Posterior cingulate gyrus (tissue), 11 donors: ENCODE data around the gene ATOSA.

Experiments
- DNase-seq, 10 donors: peaks; one replicate each; pipeline versions ENCODE4 v3.0.0 to v3.0.0-alpha.2; 2020 to 2021; ENCODE audit warnings: mixed read lengths in 3 of 10
- intact Hi-C: fragments of 100-400 bp; cut with DNase I; formaldehyde crosslinking; loops from one replicate; pipeline ENCODE4 v1.15.1; 2023

ATOSA gene, protein sequence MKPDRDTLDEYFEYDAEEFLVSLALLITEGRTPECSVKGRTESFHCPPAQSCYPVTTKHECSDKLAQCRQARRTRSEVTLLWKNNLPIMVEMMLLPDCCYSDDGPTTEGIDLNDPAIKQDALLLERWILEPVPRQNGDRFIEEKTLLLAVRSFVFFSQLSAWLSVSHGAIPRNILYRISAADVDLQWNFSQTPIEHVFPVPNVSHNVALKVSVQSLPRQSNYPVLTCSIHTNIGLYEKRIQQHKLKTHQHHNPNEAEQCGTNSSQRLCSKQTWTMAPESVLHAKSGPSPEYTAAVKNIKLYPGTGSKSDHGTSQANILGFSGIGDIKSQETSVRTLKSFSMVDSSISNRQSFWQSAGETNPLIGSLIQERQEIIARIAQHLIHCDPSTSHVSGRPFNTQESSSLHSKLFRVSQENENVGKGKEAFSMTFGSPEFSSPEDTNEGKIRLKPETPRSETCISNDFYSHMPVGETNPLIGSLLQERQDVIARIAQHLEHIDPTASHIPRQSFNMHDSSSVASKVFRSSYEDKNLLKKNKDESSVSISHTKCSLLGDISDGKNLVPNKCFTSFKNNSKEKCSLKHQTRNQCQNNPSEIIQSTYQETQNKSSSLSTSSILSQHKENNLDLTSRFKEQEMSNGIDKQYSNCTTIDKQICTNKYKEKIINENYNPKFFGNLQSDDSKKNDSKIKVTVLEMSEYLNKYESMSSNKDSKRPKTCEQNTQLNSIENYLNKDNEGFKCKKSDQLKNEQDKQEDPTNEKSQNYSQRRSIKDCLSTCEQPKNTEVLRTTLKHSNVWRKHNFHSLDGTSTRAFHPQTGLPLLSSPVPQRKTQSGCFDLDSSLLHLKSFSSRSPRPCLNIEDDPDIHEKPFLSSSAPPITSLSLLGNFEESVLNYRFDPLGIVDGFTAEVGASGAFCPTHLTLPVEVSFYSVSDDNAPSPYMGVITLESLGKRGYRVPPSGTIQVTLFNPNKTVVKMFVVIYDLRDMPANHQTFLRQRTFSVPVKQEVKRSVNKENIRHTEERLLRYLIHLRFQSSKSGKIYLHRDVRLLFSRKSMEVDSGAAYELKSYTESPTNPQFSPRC

DNA sequence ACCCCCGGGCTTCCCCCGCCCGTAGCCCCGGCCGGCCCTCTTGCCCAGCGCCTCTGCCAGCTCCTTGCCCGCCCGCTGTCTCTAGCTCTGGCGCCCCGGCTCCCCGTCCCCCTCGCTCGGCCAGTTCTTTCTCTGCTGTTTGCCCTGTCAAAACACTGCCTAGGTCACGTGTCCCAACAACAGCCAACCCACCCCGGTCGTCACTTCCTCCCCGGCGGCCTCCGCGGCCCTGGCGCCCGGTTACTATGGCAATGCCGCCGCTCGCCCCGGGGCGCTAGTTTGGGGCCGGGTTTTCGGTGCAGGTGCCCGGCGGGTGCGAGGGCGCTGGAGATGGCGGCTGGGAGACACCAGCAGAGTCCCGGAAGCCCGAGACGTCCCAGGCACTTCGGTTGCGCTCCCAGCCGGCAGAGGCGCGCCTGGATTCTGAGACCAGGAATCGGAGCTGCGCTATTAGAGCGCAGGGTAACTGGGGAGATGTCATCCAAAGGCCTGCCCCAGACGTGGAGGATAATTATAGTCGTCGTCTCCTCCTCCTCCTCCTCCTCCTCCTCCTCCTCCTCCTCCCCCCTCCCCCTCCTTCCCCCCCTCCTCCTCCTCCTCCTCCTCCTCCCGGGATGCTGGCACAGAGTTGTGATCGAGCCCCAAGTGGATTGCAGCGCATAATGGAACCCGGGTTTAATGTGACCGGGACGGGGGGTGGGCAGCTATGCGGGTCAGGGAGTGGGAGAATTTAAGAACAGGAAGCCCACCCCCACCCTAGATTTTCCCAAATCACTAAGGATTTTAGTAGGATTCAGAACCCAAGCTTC lies at the start of gene ATOSA:
TSS of gene ATOSA (minus strand) at position 157 of the 809 bp plus-strand sequence. CDS start 1,367 bp downstream, outside the sequence.
- DNase-seq = peak; percentile 93 to 99 (median 96)
- intact Hi-C loops = loop anchor here (1.0 to 5.0 kb wide), 3 partner anchors 111 to 422 kb away; partner anchors contain the start of gene MYO5A

DNA sequence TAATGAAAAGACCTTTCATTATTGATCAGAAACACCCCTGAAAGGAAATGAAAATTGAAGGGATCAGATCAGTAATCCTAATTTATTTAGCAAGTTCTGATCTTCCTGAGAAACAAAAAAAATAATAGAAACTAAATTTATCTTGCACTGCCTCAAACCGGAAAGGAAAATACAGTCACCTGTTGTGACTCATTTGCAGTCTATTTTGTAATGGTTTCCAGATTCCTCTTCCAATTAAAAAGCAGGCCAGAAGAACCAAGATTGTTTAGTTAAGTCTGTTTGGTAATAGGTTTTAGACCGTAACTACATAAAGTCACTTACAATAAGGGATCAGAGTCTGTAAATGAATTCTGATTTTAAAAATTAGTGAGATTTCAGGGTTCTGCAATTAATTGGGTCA lies 49.7 kb upstream of the ATOSA start:
- intact Hi-C loops = no loop called here
- no peak for DNase-seq

DNA sequence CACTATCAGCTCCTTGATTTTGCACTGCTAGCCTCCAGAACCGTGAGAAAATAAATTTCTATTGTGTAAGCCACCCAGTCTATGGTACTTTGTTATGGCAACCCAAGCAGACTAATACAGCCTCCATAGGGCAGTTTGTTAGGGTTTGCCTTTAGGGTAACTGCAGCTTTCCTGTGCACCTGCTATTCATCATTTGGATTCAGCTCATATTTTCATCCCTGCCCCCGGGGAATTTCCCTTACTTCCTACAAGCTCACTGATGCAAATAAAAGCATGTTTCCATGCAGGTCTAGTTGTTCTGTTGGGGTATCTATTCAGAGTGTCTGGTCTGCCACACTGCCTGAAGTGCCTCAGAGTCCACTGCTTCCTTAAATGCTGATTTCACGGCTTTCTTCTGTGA lies 48.6 kb upstream of the ATOSA start:
- no peak for DNase-seq

DNA sequence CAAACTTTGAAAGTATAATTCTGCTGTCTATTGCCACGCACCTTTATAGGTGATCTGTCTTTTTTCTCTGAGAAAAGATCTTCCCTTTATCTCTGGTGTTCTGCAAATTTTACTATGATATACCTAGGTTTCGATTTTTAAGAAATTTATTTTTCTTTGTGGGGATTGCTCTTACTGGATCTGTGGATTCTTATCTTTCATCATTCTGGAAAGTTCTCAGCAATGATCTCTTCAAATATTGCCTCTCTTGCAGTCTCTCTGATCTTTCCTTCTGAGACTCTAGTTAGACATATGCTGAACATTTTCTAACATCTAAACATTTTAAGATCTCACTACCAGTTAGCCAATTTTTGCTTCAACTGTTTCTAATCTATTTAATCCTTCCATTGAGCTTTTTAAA lies 47.0 kb upstream of the ATOSA start:
- intact Hi-C loops = no loop called here
- DNase-seq = no peak

More for the DNA sequence above, 48.6 kb upstream of the ATOSA start:
- intact Hi-C loops = no loop called here

DNA sequence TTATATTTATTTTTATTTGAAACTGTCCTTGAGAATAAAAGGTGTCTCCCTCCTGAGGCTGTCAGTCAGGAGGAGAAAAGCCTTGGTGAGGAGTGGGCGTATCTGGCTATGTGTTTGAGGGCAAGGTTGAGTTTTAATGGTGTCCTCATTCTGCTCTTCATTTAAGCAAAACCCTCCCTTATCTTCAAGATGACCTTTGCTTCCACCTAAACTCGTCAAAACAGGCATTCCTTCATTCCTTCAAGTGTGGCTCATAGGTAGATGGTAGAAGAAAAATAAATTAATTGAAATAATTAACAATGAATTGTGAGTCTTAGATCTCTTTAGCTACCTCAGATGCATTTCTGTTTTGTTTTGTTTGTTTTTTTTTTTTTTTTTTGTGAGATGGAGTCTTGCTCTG lies 39.4 kb upstream of the ATOSA start:
- intact Hi-C loops = no loop called here
- no peak for DNase-seq

DNA sequence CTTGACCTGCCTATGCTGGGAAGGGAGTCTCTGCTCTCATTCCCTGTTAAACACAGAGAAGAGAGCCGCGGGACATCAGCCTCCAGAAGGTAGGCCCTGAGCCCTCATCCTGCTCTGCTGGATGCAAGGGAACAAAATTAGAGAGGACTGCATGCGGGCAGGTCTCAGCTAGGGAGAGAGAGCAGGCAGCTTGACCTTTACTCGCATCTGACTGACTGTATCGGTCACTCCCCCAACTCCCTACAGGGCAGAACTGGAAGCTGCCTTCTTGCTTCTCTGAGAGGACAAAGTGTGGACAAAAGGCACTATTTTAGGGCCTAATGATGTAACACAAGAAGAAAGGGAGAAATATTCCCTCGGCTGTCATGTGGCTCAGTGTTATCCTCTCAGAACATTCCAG lies 38.7 kb upstream of the ATOSA start:
- DNase-seq = no peak
- intact Hi-C loops = no loop called here

DNA sequence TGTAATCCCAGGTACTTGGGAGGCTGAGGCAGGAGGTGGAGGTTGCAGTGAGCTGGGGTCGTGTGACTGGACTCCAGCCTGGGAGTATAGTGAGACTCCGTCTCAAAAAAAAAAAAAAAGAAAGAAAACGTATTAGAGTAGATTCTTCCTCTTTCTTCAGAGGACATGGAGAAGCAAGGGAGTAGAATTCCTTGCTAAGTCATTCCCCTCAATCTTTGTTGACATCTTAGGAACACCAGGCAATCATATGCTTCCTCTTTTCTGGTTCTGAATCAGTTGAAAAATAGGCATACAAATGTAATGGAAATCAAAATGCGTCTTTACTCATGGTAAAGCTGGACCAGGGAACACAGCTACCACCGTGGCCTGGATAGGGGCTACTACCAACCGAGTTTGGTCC lies 38.3 kb upstream of the ATOSA start:
- intact Hi-C loops = no loop called here
- no peak for DNase-seq

DNA sequence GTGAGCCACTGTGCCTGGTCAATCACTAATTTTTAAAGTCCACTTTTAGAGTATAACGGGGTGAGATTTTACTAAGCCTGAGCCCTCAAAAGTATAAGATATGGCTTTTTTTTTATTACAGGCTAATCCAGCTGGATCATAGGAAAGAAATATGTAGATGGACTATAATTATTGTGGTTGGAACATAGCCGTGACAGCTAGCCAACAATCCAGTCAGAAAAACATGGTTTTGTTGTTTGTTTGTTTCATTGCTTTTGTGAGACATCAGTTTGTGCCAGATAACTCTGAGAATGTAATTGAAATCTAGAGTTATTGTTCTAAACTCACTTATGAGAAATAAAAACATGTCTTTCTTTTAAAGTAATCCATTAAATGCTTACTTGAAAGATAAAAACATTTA lies 37.3 kb upstream of the ATOSA start:
- intact Hi-C loops = no loop called here
- no peak for DNase-seq

DNA sequence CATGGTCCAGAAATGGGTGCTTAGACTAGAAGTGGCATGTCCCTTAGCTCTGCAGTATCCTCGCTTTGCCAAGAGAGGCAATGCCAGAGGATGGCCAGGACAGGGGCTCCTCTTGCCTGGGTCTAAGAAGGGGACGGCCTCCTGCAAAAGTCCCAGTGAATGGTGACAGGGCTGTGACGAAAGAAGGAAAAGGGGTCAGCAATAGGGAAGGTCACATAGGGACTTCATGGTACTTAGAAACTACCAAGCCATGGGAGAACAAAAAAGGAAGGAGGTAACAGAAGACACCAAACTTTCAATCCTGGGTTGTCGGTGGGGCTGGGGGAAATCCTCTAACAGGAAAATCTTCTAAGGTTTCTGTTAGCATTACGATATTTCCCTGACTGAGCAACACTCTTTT lies 36.2 kb upstream of the ATOSA start:
- no peak for DNase-seq
- intact Hi-C loops = no loop called here

DNA sequence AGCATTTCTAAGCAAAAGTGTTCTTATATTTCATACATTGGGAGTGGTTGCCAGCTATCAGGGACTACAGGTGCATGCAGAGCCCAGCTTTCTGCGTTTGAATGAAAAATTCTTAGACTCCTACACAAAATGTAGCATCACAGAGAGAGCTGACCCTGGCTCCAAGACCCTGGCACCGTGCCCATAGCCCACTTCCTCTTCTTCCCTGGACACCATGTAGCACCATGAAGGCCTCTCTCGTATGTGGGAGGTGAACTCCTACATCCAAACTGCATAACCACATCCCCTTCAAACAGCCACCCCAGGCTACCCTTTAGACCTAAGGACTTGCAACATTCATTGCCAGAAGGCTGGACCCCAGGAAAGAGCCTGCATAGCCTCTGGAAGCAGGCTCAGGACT lies 35.8 kb upstream of the ATOSA start:
- DNase-seq = peak in 1 of 10 donors; percentile 81
- intact Hi-C loops = no loop called here

DNA sequence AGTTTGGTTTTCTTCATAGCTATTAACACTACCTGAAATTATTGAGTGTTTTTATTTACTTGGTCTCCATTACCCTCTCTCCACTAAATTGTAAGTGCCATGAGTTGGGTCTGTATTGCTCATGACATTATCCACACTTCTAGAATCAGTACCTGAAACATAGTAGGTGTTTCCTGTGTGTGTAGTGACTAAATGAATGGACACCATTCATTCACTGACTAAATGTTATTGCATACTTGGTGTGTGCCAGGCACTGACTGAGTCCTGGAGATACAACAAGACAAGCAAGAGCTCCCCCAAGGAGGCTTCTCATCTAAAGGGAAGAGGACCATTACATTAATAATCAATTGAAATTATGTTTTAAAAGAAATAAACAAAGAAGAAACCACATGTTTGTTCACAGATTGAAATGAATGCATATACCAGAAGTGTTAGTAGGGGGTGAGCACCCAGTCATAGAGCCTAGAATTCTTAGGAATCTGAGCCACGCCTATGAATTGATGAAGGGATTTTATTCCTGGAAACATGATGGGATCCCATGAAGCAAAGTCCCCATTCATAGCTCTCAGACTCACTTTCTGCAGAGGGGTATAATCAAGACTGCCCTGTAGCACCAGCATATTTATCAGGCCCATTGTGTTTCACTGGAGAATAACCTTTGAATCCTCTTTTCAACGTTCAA lies 31.7 kb upstream of the ATOSA start:
- no peak for DNase-seq
- intact Hi-C loops = no loop called here

DNA sequence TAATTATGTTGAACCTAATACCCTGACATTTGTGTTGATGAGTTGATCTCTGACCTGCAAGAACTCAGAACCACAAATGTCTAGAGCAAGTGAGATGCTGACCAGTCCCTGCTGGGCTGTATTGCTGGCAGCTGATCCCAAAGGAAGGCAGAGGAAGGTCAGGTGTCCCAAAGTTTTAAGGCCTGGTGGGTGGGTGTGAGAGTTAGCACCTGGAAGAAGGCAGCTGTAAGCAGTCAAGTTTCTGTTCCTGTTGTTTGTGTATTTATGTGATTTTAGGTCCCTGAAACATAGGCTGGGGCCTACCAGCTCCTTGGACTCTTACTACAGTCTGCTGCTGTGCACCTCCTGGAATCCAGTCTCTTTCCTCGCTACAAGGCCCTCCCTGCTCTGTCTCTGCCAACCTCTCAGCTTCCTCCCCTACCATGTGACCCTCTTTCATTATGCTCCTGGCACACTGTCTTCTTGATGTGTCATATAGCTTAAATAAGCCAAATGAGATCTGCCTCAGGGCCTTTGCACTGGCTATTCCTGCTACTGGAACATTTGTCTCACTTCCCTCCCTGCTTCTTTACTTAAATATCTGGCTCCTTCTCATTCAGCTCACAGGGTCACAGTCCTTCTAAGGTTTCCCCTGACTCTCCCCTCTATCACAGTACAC lies 31.0 kb upstream of the ATOSA start:
- intact Hi-C loops = no loop called here
- no peak for DNase-seq

DNA sequence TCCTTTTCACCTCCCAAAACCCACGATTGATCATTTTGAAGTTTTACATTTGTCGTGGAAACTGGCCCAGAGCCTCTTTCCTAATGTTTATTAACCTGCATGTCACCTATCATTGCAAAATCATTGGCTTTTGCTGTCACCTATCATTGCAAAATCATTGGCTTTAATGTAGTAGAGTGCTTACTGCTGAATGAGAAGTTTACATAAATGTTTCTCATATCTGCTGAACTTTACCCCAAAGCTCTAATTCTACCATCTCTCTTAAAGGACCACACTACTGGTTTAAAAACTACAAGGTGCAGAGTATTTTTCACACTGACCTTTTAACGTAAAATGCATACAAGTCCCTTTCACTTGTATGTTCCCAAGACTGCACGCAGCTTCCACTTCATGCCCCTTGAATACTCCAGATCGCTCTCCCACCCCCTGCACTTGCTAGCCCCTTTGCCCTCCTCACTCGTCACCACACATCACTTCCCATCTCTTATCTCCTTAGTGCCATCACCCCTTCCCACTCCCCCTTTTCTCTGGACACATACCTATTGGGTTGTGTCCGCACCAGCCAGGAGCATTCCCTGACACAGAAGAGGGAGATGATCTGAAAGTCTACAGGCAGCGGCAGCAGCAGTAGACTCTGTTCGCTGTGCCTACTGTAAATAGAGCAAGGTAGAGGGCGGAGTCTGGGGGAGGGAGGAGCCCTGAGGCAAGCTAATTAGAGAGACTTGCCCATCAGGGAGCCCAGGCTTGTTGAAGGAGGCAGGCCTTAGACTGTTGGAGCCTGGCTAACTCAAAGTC lies 30.2 kb upstream of the ATOSA start:
- intact Hi-C loops = no loop called here
- DNase-seq = no peak

DNA sequence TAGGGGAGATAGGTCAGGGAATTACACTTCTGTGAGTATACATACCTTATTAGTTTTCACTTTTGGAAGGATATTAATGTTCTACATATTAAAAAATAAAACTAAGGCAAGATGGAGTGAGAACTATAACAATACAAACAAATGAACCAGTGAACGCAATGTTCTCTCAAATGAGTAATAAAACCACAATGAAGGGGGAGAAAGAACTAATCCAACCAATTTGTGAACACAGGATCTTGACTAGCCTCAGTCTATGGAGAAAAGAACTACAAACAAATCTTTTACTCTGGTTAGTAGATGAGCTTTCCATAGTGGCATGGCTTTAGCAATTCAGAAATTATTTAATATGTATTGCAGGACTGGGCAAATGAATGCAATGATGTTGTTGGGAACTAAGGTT lies 26.9 kb upstream of the ATOSA start:
- intact Hi-C loops = no loop called here
- no peak for DNase-seq

DNA sequence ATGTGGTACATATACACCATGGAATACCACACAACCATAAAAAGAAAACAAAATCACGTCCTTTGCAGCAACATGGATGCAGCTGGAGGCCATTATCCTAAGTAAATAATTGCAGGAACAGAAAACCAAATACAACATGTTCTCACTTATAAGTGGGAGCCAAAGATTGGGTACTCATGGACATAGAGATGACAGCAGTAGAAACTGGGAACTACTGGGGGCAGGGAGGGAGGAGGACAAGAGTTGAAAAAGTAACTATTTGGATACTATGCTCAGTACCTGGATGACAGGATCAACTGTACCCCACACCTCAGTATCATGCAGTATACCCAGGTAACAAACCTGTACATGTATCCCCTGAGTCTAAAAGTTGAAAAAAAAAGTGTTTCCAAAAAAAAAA lies 23.2 kb upstream of the ATOSA start:
- intact Hi-C loops = no loop called here

DNA sequence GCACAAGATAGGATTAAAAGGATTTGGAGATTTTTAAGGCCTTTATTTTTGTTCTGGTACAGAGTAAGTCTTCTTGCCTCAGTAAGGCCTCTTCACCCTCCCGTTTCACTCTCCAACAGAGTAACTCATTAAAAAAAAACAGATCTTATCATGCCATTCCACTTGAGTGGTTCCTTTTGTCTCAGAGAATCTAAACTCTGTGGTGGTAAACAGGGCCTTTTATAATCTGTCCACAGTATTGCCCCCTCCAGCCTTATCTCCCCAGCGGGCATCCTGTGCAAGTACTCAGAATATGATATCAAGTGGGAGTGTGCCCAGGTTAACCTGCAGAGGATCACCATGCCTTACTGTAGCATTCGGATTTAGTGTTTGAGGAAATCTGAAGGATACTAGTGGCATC lies 20.3 kb upstream of the ATOSA start:
- intact Hi-C loops = no loop called here
- no peak for DNase-seq

More for the DNA sequence above, 23.2 kb upstream of the ATOSA start:
- DNase-seq = no peak

DNA sequence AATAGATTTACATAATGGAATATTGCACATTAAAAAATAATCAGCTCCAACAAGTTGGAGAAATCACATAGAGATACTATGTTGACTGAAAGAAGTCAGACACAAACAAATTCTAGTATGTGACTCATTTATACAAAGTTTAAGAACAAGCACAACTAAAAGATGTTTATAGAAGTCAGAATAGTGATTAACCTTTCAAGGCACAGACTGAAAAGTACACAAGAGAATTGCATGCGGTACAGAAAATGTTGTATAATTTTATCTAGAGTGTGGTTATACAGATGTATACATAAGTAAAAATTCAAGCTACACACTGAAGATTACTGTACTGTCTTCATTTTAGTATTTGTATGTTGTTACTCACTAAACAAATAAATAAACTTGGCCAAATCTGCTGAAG lies 19.3 kb upstream of the ATOSA start:
- DNase-seq = no peak
- intact Hi-C loops = no loop called here

DNA sequence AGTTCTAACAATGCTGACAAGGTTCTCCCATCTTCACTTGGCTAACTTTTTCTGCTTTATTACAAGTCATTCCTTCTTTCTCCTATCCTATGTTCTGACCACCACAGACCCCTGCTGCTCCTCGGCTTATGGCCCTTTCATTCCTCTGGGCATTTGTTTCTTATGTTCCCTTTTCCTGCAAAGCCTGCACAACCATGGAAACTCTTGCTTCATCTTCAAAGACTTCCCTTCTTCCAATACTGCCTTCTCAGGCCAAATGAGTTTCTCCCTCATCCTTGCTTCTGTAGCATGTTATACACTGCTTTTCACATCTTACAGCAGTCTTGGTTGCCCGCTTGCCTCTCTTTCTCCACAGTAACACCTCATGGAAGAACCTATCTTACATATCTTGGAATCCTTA lies 17.9 kb upstream of the ATOSA start:
- no peak for DNase-seq
- intact Hi-C loops = no loop called here

DNA sequence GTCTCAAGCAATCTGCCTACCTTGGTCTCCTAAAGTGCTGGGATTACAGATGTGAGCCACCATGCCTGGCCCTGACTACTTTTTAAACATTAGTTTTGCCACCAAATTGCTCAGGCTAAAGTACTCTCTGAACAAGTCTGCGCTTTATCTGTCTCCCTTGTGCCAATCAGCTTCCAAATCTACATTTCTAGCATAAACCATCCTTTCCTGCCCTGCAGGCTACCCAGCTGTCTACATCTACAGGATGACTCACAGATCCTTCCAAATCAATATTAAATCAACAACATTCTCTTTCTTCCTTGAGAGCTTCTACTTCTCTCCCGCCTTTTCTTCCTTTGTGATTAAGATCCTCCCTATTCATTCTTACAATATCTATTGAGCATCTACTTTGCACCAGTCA lies 16.0 kb upstream of the ATOSA start:
- intact Hi-C loops = no loop called here
- DNase-seq = no peak
